Prostate gland (tissue), 2 donors: ENCODE results near the gene PAX4.

Experiments
- CTCF ChIP-seq, 4 experiments: fragments of 200-600 bp in 2 of 4; fragments of 450-650 bp in 2 of 4; sonication (generic) in 2 of 4; IDR thresholded peaks; 1 replicate in 3 of 4; 2 replicates in 1 of 4; pipeline ENCODE4 v1.5.1; 2016 to 2019; ENCODE audit warnings: antibody characterized with exemption in 4 of 4, mild to moderate bottlenecking in 2 of 4, moderate library complexity in 2 of 4
- POLR2A ChIP-seq: fragments of 450-650 bp; IDR thresholded peaks from one replicate; pipeline ENCODE4 v1.6.1; 2016; ENCODE audit warnings: antibody characterized with exemption, mild to moderate bottlenecking

GRCh38 chr7:127648986-127649385 lies 31.0 kb upstream of the PAX4 start:
- no peak for TF ChIP-seq POLR2A
- no peak for TF ChIP-seq CTCF (IDR thresholded peaks at IDR 0.05)
